ENCODE measurements around the gene SPAG5. TPM values are rescaled to one million over a fixed set of nuclear protein-coding genes. Genes with fewer than 3 reads are reported as not detected.

Gene SPAG5
- total RNA-seq, 2 donors from 2014 or later: 4.6 to 17.3 TPM

- no peak for TF ChIP-seq POLR2A (IDR thresholded peaks at IDR 0.05)
- TF ChIP-seq, protein P1, sequence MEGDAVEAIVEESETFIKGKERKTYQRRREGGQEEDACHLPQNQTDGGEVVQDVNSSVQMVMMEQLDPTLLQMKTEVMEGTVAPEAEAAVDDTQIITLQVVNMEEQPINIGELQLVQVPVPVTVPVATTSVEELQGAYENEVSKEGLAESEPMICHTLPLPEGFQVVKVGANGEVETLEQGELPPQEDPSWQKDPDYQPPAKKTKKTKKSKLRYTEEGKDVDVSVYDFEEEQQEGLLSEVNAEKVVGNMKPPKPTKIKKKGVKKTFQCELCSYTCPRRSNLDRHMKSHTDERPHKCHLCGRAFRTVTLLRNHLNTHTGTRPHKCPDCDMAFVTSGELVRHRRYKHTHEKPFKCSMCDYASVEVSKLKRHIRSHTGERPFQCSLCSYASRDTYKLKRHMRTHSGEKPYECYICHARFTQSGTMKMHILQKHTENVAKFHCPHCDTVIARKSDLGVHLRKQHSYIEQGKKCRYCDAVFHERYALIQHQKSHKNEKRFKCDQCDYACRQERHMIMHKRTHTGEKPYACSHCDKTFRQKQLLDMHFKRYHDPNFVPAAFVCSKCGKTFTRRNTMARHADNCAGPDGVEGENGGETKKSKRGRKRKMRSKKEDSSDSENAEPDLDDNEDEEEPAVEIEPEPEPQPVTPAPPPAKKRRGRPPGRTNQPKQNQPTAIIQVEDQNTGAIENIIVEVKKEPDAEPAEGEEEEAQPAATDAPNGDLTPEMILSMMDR (IDR thresholded peaks at IDR 0.05): no peak
- no peak for TF ChIP-seq POLR2AphosphoS5 (IDR thresholded peaks at IDR 0.05)
- DNase-seq (ENCODE audit: low spot score): no peak
- intact Hi-C loops (cut with DNase I): no loop called here
- Histone ChIP-seq H3K27me3 (replicated peaks; ENCODE audit: insufficient read depth) (no peaks in the 10 kb centered on the region), H3K27ac (no peak overlapping the region), H3K4me1 (replicated peaks) (no peaks in the 10 kb centered on the region), H3K9me3 (no peaks in the 10 kb centered on the region), H3K36me3 (no peaks in the 10 kb centered on the region), H3K4me3 (no peak overlapping the region)
- WGBS: 91% methylated on average over 1 of the region's 1 CpG
Observed at GRCh38 chr17:28550858-28551257, 48.0 kb downstream of the SPAG5 start.

- H3K4me3 ChIP-seq: no peak overlapping the region
- no peak for DNase-seq (ENCODE audit: low spot score)
- H3K9me3 ChIP-seq: no peaks in the 10 kb centered on the region
- WGBS: 90% methylated on average over 3 of the region's 3 CpGs
- H3K4me1 ChIP-seq (replicated peaks): no peaks in the 10 kb centered on the region
- H3K27me3 ChIP-seq (replicated peaks; ENCODE audit: insufficient read depth): no peaks in the 10 kb centered on the region
- no peak for TF ChIP-seq POLR2A (IDR thresholded peaks at IDR 0.05)
- no peak for TF ChIP-seq POLR2AphosphoS5 (IDR thresholded peaks at IDR 0.05)
- TF ChIP-seq, protein P1 (IDR thresholded peaks at IDR 0.05): no peak
- H3K36me3 ChIP-seq: no peaks in the 10 kb centered on the region
- intact Hi-C loops (cut with DNase I): loop anchor here (5.0 kb wide), 1 partner anchor 63 kb away; the partner anchor contains the start of gene RSKR
- no peak overlapping the region for H3K27ac ChIP-seq
Observed at GRCh38 chr17:28549236-28550132, 49.3 kb downstream of the SPAG5 start.

GRCh38 chr17:28548417-28549130, 50.3 kb downstream of the SPAG5 start:
- TF ChIP-seq POLR2A (IDR thresholded peaks at IDR 0.05) (no peak), POLR2AphosphoS5 (IDR thresholded peaks at IDR 0.05) (no peak)
- TF ChIP-seq, protein P1 (IDR thresholded peaks at IDR 0.05): no peak
- Histone ChIP-seq H3K9me3 (no peaks in the 10 kb centered on the region), H3K27ac (no peak overlapping the region), H3K27me3 (replicated peaks; ENCODE audit: insufficient read depth) (no peaks in the 10 kb centered on the region), H3K4me1 (replicated peaks) (no peaks in the 10 kb centered on the region), H3K36me3 (no peaks in the 10 kb centered on the region), H3K4me3 (no peak overlapping the region)
- no peak for DNase-seq (ENCODE audit: low spot score)
- intact Hi-C loops (cut with DNase I): loop anchor here (5.0 kb wide), 1 partner anchor 64 kb away; the partner anchor contains the start of gene RSKR
- WGBS: 89% methylated on average over 6 of the region's 6 CpGs

GRCh38 chr17:28547623-28548416, 51.0 kb downstream of the SPAG5 start:
- peak; percentile 47 for DNase-seq (ENCODE audit: low spot score)
- Histone ChIP-seq H3K4me3 (no peak overlapping the region), H3K36me3 (no peaks in the 10 kb centered on the region), H3K4me1 (replicated peaks) (no peaks in the 10 kb centered on the region), H3K27ac (no peak overlapping the region), H3K9me3 (no peaks in the 10 kb centered on the region), H3K27me3 (replicated peaks; ENCODE audit: insufficient read depth) (no peaks in the 10 kb centered on the region)
- TF ChIP-seq POLR2AphosphoS5 (IDR thresholded peaks at IDR 0.05) (no peak), POLR2A (IDR thresholded peaks at IDR 0.05) (no peak)
- TF ChIP-seq, protein P1 (IDR thresholded peaks at IDR 0.05): peak; percentile 67 to 83 (median 73)
- intact Hi-C loops (cut with DNase I): loop anchor here (5.0 kb wide), 1 partner anchor 64 kb away; the partner anchor contains the start of gene RSKR
- 74% methylated on average over 25 of the region's 26 CpGs for WGBS

Data from prostate gland (tissue), 2 donors.